Lower leg skin (tissue), 4 donors: ENCODE results near the gene FAM216A. TPM values are rescaled to one million over a fixed set of nuclear protein-coding genes. Genes with fewer than 3 reads are reported as not detected.

ENCODE experiments used
- DNase-seq, 2 donors: peaks; one replicate each; pipeline ENCODE4 v3.0.0-alpha.2; 2019; ENCODE audit warnings: low spot score in 2 of 2
- H3K4me3 ChIP-seq: fragments of 200-600 bp; sonication (generic); 2 replicates; pipeline ENCODE4 v1.5.1; 2017; ENCODE audit warnings: mild to moderate bottlenecking, low read depth; ENCODE audit not compliant: poor library complexity, severe bottlenecking
- CTCF ChIP-seq, 3 donors: fragments of 450-650 bp; IDR thresholded peaks; one replicate each; pipeline ENCODE4 v1.5.1; 2016; ENCODE audit warnings: antibody characterized with exemption in 3 of 3, mild to moderate bottlenecking in 3 of 3, moderate library complexity in 2 of 3
- POLR2A ChIP-seq, 2 donors: fragments of 450-650 bp; IDR thresholded peaks; one replicate each; pipeline ENCODE4 v1.6.1; 2016 to 2017; ENCODE audit warnings: antibody characterized with exemption in 2 of 2, mild to moderate bottlenecking in 1 of 2, moderate library complexity in 1 of 2
- whole genome bisulfite sequencing, 2 donors: methylation state at CpG; one replicate each; pipeline ENCODE4 v1.1.5; 2018; 5-methylcytosine and 5-hydroxymethylcytosine counted together
- intact Hi-C: fragments of 100-400 bp; cut with DNase I; formaldehyde crosslinking; loops from one replicate; pipeline ENCODE4 v1.15.0; 2023; ENCODE audit warnings: low total_unique reads
- total RNA-seq, 4 donors: library from RNA; depleted of rRNA; stranded (reverse); fragments of >200 nt; gene quantifications; one replicate each; pipeline ENCODE4 v1.1.0, GENCODE V29; 2016

FAM216A gene
- total RNA-seq, 4 donors from 2014 or later, result 0.30 to 1.9 (median 0.85) TPM

GRCh38 chr12:110528277-110528839, 59.7 kb downstream of the FAM216A start:
- H3K4me3 ChIP-seq, result no peak overlapping the region
- TF ChIP-seq CTCF (IDR thresholded peaks at IDR 0.05), result no peak
- TF ChIP-seq POLR2A (IDR thresholded peaks at IDR 0.05), result no peak
- peak in 1 of 2 donors; percentile 67 for DNase-seq
- intact Hi-C loops, result no loop called here
- 95 to 96% methylated on average over 6 of the region's 6 CpGs for WGBS, 2 donors

DNA sequence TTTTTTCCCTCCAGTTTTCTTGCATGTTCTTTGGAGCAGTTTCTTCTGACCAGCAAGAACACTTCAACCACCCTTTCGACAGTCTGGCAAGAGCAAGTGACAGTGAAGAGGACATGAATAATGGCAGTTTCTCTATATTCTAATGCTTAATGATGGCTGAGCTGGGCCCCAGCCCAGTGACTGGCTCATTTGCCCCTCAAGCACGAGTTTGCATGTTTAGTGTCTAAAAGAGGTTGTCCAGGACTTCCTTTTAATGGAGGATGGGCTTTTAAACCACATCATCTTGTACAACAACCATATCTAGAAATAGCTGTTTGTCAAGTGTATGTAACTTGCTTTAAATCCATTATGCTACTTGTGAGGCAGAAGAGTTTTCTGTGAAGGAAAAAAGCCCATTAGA, 61.9 kb downstream of the FAM216A start:
- intact Hi-C loops, result no loop called here
- H3K4me3 ChIP-seq, result no peak overlapping the region
- TF ChIP-seq CTCF (IDR thresholded peaks at IDR 0.05) (no peak), POLR2A (IDR thresholded peaks at IDR 0.05) (no peak)
- 68 to 73% methylated on average over 2 of the region's 2 CpGs for WGBS, 2 donors
- DNase-seq, result no peak

DNA sequence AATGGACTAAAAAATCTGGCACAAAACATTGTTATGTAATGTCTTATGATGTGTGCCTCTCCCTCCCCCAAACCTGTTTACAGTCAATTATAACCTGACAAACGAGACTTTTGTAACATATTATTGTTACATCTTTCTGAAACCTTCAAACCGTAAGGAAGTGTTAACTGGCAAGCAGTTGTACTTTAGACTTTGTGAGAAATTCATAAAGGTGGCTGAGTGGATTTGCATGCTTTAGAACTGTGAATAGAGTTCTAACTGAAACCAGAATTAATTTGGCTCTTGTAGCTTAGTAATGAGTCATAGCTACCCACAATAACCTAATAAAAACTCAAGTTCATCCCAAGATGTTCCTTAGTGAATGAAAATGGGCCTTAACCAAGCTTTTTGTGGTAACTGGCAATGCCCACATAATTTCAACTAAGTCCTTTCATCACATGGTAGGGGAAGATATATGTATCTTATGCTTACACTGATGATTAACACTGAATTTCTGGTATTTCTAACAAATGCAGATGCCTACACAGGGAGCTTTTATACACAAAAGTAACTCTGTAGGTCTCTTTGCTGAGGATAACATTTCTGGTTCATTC, 63.2 kb downstream of the FAM216A start:
- DNase-seq, result no peak
- H3K4me3 ChIP-seq, result no peak overlapping the region
- WGBS, 2 donors, result 27 to 32% methylated on average over 2 of the region's 2 CpGs
- TF ChIP-seq POLR2A (IDR thresholded peaks at IDR 0.05), result no peak
- TF ChIP-seq CTCF (IDR thresholded peaks at IDR 0.05), result no peak
- intact Hi-C loops, result no loop called here

DNA sequence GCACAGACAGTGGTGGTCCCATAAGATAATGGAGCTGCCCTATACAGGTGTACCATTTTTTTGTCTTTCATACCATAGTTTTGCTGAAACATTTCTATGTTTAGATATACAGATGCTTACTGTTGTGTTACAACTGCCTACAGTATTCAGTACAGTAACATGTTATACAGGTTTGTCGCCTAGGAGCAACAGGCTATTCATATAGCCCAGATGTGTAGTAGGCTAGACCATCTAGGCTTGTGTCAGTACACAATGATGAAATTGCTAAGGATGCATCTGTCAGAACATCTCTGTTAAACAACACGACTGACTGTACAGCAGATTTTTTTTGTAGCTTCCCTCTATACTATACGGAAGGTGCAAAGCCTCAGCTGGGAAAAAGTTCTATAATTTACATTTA, 64.0 kb downstream of the FAM216A start:
- intact Hi-C loops, result no loop called here
- 75 to 82% methylated on average over 3 of the region's 3 CpGs for WGBS, 2 donors
- no peak for DNase-seq
- TF ChIP-seq POLR2A (IDR thresholded peaks at IDR 0.05) (no peak), CTCF (IDR thresholded peaks at IDR 0.05) (no peak)
- no peak overlapping the region for H3K4me3 ChIP-seq

GRCh38 chr12:110533607-110534006, 65.0 kb downstream of the FAM216A start:
- 64 to 77% methylated on average over 6 of the region's 6 CpGs for WGBS, 2 donors

More at GRCh38 chr12:110533607-110534006, 65.0 kb downstream of the FAM216A start:
- H3K4me3 ChIP-seq, result no peak overlapping the region
- DNase-seq, result no peak
- intact Hi-C loops, result no loop called here
- TF ChIP-seq POLR2A (IDR thresholded peaks at IDR 0.05) (no peak), CTCF (IDR thresholded peaks at IDR 0.05) (no peak)
